NCI-H1092 (cell line): ENCODE data around the gene NBPF4.
"Not testable (repeated sequence)": the region's sequence is repeated elsewhere in the genome, so short reads cannot be mapped to it uniquely, and the experiment has no call there.

Experiments used
- DNase-seq: peaks from one replicate; lab custom pipeline; 2025; lab: John Stamatoyannopoulos, UW

NBPF4 gene

GRCh38 chr1:108243976-108244375 is at the start of gene NBPF4:
Gene NBPF4 (minus strand): TSS chr1:108244076. CDS start chr1:108243761, 315 bp downstream.
- not testable (repeated sequence) for DNase-seq

DNA sequence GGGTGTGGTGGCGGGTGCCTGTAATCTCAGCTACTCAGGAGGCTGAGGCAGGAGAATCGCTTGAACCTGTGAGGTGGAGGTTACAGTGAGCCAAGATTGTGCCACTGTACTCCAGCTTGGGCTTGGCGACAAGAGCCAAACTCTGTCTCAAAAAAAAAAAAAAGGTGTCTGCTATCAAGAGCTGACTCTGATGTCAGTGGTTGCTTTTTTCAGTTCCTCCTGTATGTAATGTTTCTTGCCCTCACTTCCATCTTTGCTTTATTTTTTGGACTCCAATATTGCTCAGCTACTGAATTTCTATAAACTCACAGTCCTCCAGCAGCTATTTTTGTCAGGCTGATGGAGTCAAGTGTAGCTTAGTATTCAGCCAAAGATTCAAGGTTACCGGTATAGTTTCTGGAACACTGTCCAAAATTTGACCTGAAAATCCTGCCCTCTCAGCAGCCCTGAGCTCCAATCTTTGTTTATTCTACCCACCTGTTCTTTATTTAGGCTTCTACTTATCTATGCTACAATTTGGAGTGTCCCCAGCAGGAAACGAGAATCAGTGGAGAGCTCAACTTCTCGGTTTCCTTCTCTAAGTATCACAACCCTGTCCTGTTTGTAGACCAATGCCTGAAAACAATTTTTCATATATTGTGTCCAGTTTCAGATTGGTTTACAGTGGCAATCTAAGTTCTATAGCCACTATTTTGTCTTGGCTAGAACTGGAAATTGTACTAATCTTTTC is 38.8 kb upstream of the NBPF4 start:
- not testable (repeated sequence) for DNase-seq

DNA sequence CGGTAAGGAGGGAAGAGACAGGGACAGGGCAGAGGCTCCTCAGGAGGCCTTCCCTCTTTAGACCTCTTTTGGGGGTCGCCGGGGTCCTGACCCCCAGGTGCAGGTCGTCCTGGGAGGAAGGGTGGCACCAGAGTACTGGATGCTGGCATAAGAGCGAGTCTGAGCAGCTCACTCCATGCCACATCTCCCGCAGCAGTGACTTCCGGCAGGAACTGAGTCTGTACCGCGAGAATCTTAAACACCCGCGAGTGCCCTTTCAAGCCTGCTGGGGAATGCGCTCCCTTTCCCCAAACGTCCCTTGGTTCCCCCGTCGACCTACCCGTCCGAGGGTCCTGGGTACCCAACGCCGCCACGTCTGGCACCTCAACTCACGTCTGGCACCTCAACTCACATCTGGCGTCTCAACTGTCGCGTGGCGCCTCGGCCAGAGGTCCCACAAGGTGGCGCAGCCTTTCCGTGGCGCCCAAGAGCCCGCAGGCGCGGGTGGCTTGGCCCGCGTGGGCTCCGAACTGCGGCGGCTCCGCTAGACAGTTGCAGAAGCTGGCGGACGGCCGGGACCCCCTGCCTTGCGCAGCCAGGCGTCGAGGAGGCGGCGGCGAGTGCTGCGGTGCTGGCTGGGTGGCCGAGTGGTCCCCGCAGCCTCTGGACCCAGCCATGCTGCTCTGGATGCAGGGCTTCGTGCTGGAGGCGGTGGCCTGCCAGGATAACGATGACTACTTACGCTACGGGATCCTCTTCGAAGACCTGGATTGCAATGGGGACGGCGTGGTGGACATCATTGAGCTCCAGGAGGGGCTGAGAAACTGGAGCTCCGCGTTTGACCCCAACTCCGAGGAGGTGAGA is 28.8 kb upstream of the NBPF4 start:
- DNase-seq, result not testable (repeated sequence)

- not testable (repeated sequence) for DNase-seq
Measured at GRCh38 chr1:108267097-108267496, 23.2 kb upstream of the NBPF4 start.

DNA sequence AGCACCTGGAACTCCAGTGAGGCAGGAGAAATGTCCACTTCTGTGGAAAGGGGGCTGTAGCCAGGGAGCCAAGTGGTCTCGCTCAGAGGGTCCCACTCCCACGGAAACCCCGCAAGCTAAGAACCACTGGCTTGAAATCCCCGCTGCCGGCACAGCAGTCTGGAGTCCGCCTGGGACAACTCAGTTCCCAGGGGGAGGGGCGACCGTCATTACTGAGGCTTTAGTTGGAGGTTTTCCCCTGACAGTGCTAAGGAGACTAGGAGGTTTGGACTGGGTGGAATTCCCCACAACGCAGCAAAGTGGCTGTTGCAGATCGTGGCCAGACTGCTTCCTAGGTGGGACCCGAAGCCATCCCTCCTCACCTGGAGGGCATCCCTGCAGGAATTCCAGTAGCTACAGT is 18.1 kb upstream of the NBPF4 start:
- DNase-seq, result not testable (repeated sequence)

DNA sequence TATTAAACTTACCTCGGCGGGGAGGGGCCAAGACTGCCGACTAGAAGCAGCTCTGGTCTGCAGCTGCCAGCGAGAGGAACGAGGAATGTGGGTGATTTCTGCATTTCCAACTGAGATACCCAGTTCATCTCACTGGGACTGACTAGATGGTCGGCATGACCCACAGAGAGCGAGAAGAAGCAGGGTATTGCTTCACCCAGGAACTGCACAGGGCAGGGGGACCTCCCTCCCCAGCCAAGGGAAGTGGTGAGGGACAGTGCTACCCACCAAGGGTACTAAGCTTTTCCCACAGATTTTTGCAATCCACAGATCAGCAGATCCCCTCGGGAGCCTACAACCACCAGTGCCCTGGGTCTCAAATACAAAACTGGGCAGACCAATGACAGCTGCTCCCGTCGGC is 17.6 kb upstream of the NBPF4 start:
- DNase-seq, result not testable (repeated sequence)

DNA sequence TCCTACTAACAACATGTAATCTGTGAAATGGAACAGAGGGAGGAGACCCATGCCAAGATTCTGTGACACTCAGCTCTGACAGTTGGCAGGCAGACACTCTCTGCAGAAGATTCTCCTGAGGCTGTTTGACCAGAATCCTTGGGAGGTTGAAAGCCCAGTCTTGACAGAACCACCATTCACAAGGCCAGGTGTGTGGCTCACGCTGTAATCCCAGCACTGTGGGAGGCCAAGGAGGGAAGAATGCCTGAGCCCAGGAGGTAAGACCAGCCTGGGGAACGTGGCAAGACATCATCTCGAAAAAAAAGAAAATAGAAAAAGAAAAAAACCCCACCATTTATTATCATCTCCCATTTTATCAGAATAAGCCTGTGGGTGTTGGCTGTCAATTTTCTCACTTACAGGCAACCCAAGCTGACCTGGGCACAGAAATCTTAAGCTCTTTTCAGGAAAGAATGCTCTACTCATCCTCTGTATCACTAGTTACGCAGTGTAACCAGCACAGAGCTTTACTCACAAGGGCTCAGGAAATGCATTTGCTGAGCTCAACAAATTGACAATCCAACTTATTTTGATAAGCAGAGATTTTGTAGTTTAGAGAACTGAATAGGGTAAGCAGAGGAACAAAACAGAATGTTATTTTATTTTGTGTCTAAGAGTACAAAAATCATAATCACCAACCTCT is 16.8 kb upstream of the NBPF4 start:
- not testable (repeated sequence) for DNase-seq

DNA sequence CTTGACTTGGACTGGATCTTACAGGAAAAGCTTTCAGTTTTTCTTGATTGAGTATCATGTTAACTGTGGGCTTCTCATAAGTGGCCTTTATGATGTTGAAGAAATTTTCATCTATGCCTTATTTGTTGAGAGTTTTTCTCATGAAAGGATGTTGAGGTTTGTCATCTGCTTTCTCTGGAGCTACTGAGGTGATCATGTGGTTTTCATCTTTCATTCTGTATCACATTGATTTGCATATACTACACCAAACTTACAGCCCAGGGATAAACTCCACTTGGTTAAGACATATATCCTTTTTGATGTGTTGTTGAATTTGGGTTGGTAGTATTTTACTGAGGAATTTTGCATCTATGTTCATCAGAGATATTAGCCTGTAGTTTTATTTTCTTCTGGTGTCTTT is 11.6 kb upstream of the NBPF4 start:
- not testable (repeated sequence) for DNase-seq

GRCh38 chr1:108239426-108239825 is 4.5 kb downstream of the NBPF4 start:
- DNase-seq, result not testable (repeated sequence)

- not testable (repeated sequence) for DNase-seq
Measured at GRCh38 chr1:108235308-108235707, 8.6 kb downstream of the NBPF4 start.

- DNase-seq, result not testable (repeated sequence)
Measured at GRCh38 chr1:108232183-108232582, 11.7 kb downstream of the NBPF4 start.

DNA sequence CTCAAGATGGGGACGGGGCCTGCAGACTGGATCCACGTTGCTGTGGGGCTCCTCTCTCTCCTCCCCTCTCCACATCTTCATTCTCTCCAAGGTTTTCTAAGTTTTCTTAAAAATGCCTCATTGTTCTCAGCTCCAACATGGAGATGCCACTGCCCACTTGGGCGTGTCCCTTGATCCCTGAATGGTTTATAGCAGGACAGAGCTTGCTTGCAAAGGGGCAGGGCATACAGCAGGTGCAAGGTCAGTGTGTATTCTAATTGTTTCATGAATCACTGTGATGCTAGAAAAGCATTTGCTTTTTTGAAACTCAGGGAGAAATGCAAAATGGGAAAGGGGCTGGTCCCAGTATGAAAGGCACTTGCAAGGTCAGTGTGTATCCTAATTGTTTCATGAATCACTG is 13.9 kb downstream of the NBPF4 start:
- not testable (repeated sequence) for DNase-seq

DNA sequence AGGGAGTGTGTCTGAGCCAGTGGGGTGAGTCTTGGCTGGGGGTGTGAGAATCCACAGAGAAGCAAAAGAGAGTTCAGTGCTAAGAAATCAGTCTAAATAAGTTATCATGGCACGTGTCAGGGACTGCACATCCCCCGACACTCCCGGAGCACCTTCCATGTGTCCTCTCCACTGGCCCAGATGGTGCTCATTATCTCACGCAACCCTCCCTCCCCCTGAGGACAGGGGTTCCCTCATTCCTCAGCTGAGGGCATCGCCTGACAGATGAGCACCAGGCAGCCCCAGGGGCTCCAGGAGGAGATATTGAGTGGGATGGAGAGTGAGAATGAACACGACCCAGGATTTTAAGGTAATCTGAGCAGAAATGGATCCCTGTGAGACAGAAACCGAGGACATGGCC is 16.1 kb downstream of the NBPF4 start:
- DNase-seq, result not testable (repeated sequence)

DNA sequence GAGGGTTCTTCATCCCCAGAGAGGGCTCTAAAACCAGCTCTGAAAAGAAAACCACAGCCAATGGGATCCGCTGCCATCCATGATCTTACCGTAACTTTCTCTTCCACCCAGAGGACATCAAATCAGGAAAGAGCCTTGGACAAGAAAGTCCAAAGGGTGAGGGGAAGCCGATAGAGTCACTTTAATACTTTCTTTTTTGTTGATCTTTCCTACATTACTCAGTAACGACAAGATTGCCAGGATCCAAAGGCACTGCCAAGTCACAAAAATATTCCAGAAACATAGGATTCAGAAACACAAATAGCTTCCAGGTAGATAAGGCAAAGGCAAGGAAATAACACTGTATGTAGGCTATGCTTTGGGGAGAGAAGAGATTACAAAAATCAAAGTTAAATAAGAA is 17.0 kb downstream of the NBPF4 start:
- DNase-seq, result not testable (repeated sequence)

GRCh38 chr1:108223226-108223625 is 20.6 kb downstream of the NBPF4 start:
- not testable (repeated sequence) for DNase-seq

DNA sequence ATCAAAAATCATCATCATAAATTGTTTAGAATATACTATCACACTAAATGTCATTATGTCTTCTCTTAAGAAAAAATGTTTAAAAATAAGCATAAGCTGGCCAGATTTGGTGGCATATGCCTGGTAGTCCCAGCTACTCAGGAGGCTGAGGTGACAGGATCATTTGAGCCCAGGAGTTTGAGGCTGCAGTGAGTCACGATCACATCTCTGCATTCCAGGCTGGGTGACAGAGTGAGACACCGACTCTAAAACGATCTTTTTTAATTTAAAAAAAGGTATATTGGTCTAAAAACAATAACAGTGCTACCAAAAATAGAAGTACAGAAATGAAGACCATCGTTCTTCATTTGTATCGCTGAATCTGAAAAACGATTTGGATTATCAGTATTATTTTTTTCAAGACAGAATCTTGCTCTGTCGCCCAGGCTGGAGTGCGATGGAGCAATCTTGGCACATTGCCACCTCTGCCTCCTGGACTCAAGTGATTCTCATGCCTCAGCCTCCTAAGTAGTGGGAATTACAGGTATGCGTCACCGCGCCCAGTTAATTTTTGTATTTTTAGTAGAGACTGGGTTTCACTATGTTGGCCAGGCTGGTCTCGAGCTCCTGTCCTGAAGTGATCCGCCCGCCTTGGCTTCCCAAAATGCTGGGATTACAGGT is 26.2 kb downstream of the NBPF4 start:
- not testable (repeated sequence) for DNase-seq

GRCh38 chr1:108217007-108217406 is 26.9 kb downstream of the NBPF4 start:
- not testable (repeated sequence) for DNase-seq

DNA sequence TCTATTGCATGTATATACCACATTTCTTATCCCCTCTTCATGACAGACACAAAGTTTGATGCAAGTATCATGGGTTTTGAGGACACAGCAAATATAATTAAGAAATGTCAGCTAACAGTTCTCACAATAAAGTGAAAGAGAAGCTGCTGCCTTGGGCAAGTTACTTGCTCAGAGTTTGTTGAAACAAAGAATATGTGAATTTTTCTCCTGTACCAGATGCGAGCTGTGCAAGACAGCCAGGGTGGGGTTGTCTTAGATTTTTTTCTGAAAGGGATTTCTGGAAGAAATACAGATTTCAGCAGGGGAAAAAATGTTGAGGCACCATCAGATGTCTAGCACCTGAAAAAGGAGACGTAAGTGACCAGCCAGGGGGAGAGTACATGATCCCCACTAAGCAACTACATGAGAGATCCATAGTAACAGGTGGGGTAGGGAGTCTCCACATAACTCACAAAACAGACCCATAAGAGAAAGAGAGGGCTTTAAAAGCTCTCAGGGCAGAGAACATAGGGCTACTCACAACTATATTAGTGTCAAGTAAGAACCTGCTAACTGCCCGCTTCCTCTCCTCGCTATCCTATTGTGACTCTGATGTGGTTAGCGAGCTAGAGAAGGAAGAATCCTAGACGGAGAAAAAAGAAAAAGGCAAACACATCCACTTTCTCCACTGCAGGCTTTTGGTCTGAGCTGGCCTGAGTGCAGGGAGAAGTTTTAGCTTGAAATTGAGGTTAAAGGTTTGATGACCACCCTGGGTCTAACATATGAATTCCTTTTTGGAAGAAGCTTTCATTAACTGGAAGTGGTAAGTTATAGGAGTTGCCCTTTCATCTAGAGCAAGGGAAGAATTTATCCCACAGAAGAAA is 27.6 kb downstream of the NBPF4 start:
- DNase-seq, result not testable (repeated sequence)

DNA sequence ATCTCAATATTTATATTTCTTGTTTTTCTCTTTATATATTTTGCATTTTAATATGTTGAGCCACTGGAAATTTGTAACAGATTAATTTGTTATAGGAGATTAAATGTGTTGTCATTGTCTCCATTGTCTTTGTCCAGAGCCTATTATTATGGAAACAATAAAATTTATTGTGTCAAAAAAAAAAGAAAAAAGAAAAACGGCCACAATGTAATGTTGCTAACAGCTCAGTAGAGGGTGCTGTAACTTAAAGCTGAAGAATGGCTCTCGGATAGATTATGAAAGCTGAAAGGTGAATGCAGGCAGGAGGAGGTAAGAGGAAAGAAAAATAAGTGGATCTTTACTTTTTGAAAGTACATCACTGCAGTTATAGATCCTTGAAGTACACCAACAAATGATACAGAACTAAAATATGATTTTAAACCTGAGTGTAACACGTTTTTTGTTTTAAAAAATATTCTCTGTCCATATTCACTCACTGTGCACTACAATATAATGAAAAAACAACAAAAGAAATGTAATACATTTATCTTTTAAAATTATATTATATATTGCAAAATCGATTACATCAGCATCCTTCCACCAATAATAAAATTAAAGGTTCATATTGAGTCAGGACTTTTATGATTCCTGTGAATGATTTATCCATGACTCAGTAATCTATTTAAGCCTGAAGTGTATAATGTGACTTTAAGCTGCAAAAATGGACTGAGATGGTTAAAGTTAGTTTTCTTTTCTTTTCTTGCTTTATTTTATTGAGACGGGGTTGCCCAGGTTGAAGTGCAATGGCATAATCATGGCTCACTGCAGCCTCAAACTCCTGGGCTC is 29.0 kb downstream of the NBPF4 start:
- DNase-seq, result not testable (repeated sequence)

DNA sequence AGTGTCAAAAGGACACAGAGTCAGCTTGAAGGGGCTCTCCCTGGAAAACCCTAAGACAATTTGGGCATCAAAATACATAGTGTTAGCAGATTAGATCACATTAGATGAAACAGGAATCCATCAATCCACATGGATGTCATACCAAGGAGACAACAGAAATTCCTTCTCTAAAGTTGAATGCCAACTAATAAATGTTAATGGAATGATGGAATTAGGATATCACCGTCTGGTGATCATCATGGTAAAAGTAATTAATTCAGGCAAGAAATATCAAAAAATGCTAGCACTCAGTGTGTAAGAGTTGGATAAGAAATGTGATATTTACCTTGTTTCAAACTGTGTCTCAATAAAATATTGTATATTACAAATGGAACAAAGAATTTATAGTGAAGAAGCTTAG is 32.9 kb downstream of the NBPF4 start:
- DNase-seq, result no peak
